ENCODE results near the gene KANSL1. TPM values are rescaled to one million over a fixed set of nuclear protein-coding genes. Genes with fewer than 3 reads are reported as not detected.

Gene KANSL1
- total and polyA plus RNA-seq, 10 of the 15 experiments (the other 5 are each of a cell fraction or from before 2014, with no cell fraction given) = 4.7 to 60.6 (median 28.0) TPM

- BruUV-seq (replicated peaks) = no TSS peak
- H3K9me3 ChIP-seq (replicated peaks; ENCODE audit: control insufficient read depth, insufficient read depth, low read length) = no peaks in the 10 kb centered on the region
- no peak for FAIRE-seq
- in situ Hi-C loops (cut with MboI) = loop anchor here (25.0 kb wide), 1 partner anchor 540 kb away; no protein-coding TSS in a partner anchor
- TF ChIP-seq RFX5 (IDR thresholded peaks at IDR 0.05; ENCODE audit: low read depth, low read length) (no peak), EED (IDR thresholded peaks at IDR 0.05; ENCODE audit: low read depth) (no peak), CEBPB (IDR thresholded peaks at IDR 0.05; ENCODE audit: borderline replicate concordance in 1 of 2, low read depth in 2 of 2, low read length in 2 of 2) (no peak), HDAC6 (IDR thresholded peaks at IDR 0.05; ENCODE audit: unreplicated experiment) (no peak), CHD2 (IDR thresholded peaks at IDR 0.05; ENCODE audit: borderline replicate concordance, low read depth, low read length) (no peak), SMARCA5 (IDR thresholded peaks at IDR 0.05) (no peak), ESRRA (IDR thresholded peaks at IDR 0.05; ENCODE audit: low read length) (no peak), IKZF1 (conservative IDR thresholded peaks at IDR 0.05) (no peak), MTA2 (IDR thresholded peaks at IDR 0.05; ENCODE audit: low read depth) (no peak), CBFB (IDR thresholded peaks at IDR 0.05; ENCODE audit: low read depth) (no peak), RELA (IDR thresholded peaks at IDR 0.05; ENCODE audit: borderline replicate concordance, partially characterized antibody) (no peak), ZNF274 (IDR thresholded peaks at IDR 0.05; ENCODE audit: insufficient read depth, insufficient read length) (no peak)
- no peak overlapping the region for H3K27ac ChIP-seq (ENCODE audit: control insufficient read depth, insufficient read depth)
- H3K36me3 ChIP-seq (ENCODE audit: control insufficient read depth in 2 of 2, insufficient read depth in 2 of 2, low read length in 1 of 2) = peaks cover 4 to 12% of the 10 kb centered on the region in 2 experiments; a peak in 3 of 4 replicates
- no peaks in the 10 kb centered on the region for H3K27me3 ChIP-seq (replicated peaks in 1 of 2; ENCODE audit: control insufficient read depth in 2 of 2, insufficient read depth in 2 of 2, low read length in 1 of 2)
- DNase-seq (ENCODE audit: low read depth, low spot score) = no peak
- no peak overlapping the region for H2AFZ ChIP-seq (ENCODE audit: control insufficient read depth, low read depth, low read length)
- intact Hi-C loops (cut with micrococcal nuclease; ENCODE audit: unreplicated experiment) = no loop called here
- no peak overlapping the region for H3K9ac ChIP-seq (ENCODE audit: control insufficient read depth, insufficient read depth, low read length)
- 99% methylated on average over 2 of the region's 2 CpGs for WGBS (ENCODE audit: insufficient coverage, insufficient replicate concordance, low lambda C conversion rate, missing lambda C conversion rate)
- no peak overlapping the region for H3K4me3 ChIP-seq
- H4K20me1 ChIP-seq (ENCODE audit: control insufficient read depth, insufficient read depth) = peaks cover 11% of the 10 kb centered on the region; the same call in 1 of the 2 replicates
- CTCF ChIA-PET = interaction anchor here (1.3 to 3.3 kb wide), 6 partner anchors 9 to 65 kb away, joined by 3 to 17 read pairs (median 6); partner anchors contain the start of gene KANSL1
- SMC1A ChIA-PET (ENCODE audit: uncharacterized antibody, unreplicated experiment) = interaction anchor here (1.1 to 2.6 kb wide), 12 partner anchors 12 to 86 kb away, joined by 3 to 13 read pairs (median 5); no protein-coding TSS in a partner anchor
- no peak for ATAC-seq
- no peak overlapping the region for H3K4me2 ChIP-seq (ENCODE audit: control insufficient read depth, insufficient read depth)
- POLR2A ChIA-PET = interaction anchor here (0.9 to 2.0 kb wide), 5 partner anchors 14 to 66 kb away, joined by 3 to 6 read pairs (median 5); partner anchors contain the start of gene KANSL1
- RAD21 ChIA-PET (ENCODE audit: unreplicated experiment) = interaction anchor here (2.0 kb wide), 1 partner anchor 59 kb away, joined by 4 read pairs; no protein-coding TSS in a partner anchor
- H3K4me1 ChIP-seq (ENCODE audit: control insufficient read depth, insufficient read depth, low read length) = peaks cover 27% of the 10 kb centered on the region
- peaks cover 97% of the 10 kb centered on the region for H3K79me2 ChIP-seq (ENCODE audit: control insufficient read depth, insufficient read depth, low read length)
Observed at GRCh38 chr17:46127524-46127923, 65.7 kb downstream of the KANSL1 start.
